PC-9 (cell line): ENCODE measurements around the gene FEM1C. TPM values are rescaled to one million over a fixed set of nuclear protein-coding genes. Genes with fewer than 3 reads are reported as not detected.

Experiments
- BruUV-seq: library from RNA; stranded (reverse); fragments of 400-500 nt; replicated peaks from 2 replicates; lab custom pipeline; 2021; lab: Mats Ljungman, UMichigan
- CTCF ChIA-PET: fragments of 300-600 bp; sonication (Branson Sonifier 250); formaldehyde crosslinking; loops from one replicate; lab custom pipeline; 2022; ENCODE audit warnings: antibody characterized with exemption; lab: Charles Lee
- POLR2A ChIA-PET: fragments of 300-600 bp; sonication (Branson Sonifier 250); formaldehyde crosslinking; loops from one replicate; lab custom pipeline; 2022; ENCODE audit warnings: antibody characterized with exemption; ENCODE audit not compliant: unreplicated experiment; lab: Charles Lee
- DNase-seq, 2 experiments: peaks; one replicate each; pipeline versions ENCODE4 v3.0.0 to v3.0.0-alpha.2; 2015 to 2022; ENCODE audit warnings: mixed read lengths in 1 of 2
- H2AFZ ChIP-seq: fragments of 200-600 bp; sonication (generic); 2 replicates; pipeline ENCODE4 v1.8.1; 2017; ENCODE audit warnings: antibody characterized with exemption
- H3F3A ChIP-seq: fragments of 200-600 bp; sonication (generic); 2 replicates; pipeline ENCODE4 v1.8.1; 2017; ENCODE audit warnings: antibody characterized with exemption, mild to moderate bottlenecking, low read depth; ENCODE audit not compliant: insufficient read depth
- H3K27ac ChIP-seq: fragments of 200-600 bp; sonication (generic); 2 replicates; pipeline ENCODE4 v1.6.1; 2016; ENCODE audit warnings: mixed run types
- H3K27me3 ChIP-seq: fragments of 200-600 bp; sonication (generic); 2 replicates; pipeline ENCODE4 v1.6.1; 2016; ENCODE audit warnings: low read depth, mixed run types; ENCODE audit not compliant: insufficient read depth
- H3K36me3 ChIP-seq: fragments of 200-600 bp; sonication (generic); 2 replicates; pipeline ENCODE4 v1.6.1; 2016; ENCODE audit warnings: low read depth, mixed run types
- H3K4me1 ChIP-seq: fragments of 200-600 bp; sonication (generic); replicated peaks from 2 replicates; pipeline ENCODE4 v1.6.1; 2016; ENCODE audit warnings: mixed run types; ENCODE audit not compliant: insufficient read depth
- H3K4me2 ChIP-seq: fragments of 200-600 bp; sonication (generic); 2 replicates; pipeline ENCODE4 v1.6.1; 2017; ENCODE audit warnings: mixed run types
- H3K4me3 ChIP-seq: fragments of 200-600 bp; sonication (generic); 2 replicates; pipeline ENCODE4 v1.6.1; 2016; ENCODE audit warnings: mixed run types
- H3K79me2 ChIP-seq: fragments of 200-600 bp; sonication (generic); 2 replicates; pipeline ENCODE4 v1.6.1; 2017; ENCODE audit warnings: low read depth, mixed run types
- H3K9me2 ChIP-seq: fragments of 200-600 bp; sonication (generic); 2 replicates; pipeline ENCODE4 v1.8.1; 2017; ENCODE audit warnings: mild to moderate bottlenecking; ENCODE audit not compliant: insufficient read depth
- H3K9me3 ChIP-seq: fragments of 200-600 bp; sonication (generic); 2 replicates; pipeline ENCODE4 v1.8.1; 2016; ENCODE audit warnings: low read depth; ENCODE audit not compliant: insufficient read depth
- H4K20me1 ChIP-seq: fragments of 200-600 bp; sonication (generic); 2 replicates; pipeline ENCODE4 v1.8.1; 2017; ENCODE audit not compliant: insufficient read depth
- CTCF ChIP-seq: fragments of 200-600 bp; sonication (generic); conservative IDR thresholded peaks from 2 replicates; pipeline ENCODE4 v1.6.1; 2017; ENCODE audit warnings: mixed run types, antibody characterized with exemption, mild to moderate bottlenecking, moderate library complexity
- EZH2 ChIP-seq: fragments of 200-600 bp; sonication (generic); IDR thresholded peaks from 2 replicates; pipeline ENCODE4 v1.8.0; 2017; ENCODE audit warnings: antibody characterized with exemption, low read depth
- intact Hi-C: fragments of 100-400 bp; cut with micrococcal nuclease; formaldehyde crosslinking; loops from one replicate; pipeline ENCODE4 v1.10.0; 2022; ENCODE audit not compliant: unreplicated experiment
- total RNA-seq: library from RNA; stranded (reverse); gene quantifications from 2 replicates; pipeline ENCODE4 v1.2.3, GENCODE V29; 2021

The FEM1C gene
- total RNA-seq, 1 experiment from 2014 or later = 15.9 TPM

DNA sequence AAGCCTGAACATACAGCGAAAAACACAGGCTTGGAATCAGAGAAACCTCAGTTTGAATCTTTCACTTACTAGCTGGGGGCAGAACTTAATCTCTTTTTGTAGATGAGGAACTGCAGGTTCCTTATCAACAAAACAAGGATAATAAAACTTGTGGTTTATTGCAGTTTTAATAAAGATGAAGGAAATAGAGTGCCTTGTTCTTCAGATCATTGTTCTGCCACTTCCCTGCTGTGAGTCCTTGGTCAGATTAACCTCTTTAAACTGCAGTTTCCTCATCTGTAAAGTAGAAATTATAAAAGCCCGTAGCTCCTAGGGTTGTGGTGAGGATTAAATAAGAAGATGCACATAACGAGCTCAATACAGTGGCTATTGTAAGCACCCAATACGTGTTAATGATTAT lies 57.4 kb downstream of the FEM1C start:
- no peaks in the 10 kb centered on the region for H4K20me1 ChIP-seq
- no peaks in the 10 kb centered on the region for H3K4me1 ChIP-seq
- peaks cover 3% of the 10 kb centered on the region; the same call in 1 of the 2 replicates for H3F3A ChIP-seq
- POLR2A ChIA-PET = no interaction called here
- no peak for TF ChIP-seq EZH2
- no peak for TF ChIP-seq CTCF
- no peak overlapping the region for H3K4me2 ChIP-seq
- CTCF ChIA-PET = no interaction called here
- H3K9me3 ChIP-seq = no peaks in the 10 kb centered on the region
- H3K27me3 ChIP-seq = no peaks in the 10 kb centered on the region
- no peak for DNase-seq
- no TSS peak for BruUV-seq
- no peaks in the 10 kb centered on the region for H3K36me3 ChIP-seq
- H3K27ac ChIP-seq = no peak overlapping the region
- H3K9me2 ChIP-seq = no peaks in the 10 kb centered on the region
- H3K79me2 ChIP-seq = no peaks in the 10 kb centered on the region
- intact Hi-C loops = no loop called here
- H2AFZ ChIP-seq = no peak overlapping the region
- H3K4me3 ChIP-seq = no peak overlapping the region

DNA sequence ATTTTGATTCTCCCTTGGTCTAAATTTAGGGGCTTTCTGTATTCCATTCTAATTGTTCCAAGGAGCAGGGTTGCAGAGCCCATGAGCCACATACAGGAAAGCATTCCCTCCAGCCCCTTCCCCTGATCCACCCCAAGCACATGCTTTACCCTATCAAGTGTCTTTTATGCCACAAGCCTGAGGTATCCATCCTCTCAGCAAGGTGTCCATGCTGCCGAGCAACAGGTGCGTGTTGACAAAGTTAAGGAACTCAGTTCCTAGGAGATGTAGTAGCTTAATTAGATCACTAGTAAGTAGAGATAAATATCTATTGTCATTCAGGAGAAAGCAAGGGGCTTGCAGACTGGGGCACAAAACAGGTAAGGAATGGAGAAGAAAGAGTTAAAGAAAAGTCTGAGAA lies 57.8 kb downstream of the FEM1C start:
- H4K20me1 ChIP-seq = no peaks in the 10 kb centered on the region
- H3K27me3 ChIP-seq = no peaks in the 10 kb centered on the region
- H3K4me2 ChIP-seq = no peak overlapping the region
- no peak overlapping the region for H3K27ac ChIP-seq
- BruUV-seq = no TSS peak
- H3K9me2 ChIP-seq = no peaks in the 10 kb centered on the region
- H3F3A ChIP-seq = peaks cover 3% of the 10 kb centered on the region; the same call in 1 of the 2 replicates
- ChIA-PET CTCF (no interaction called here), POLR2A (no interaction called here)
- no peaks in the 10 kb centered on the region for H3K9me3 ChIP-seq
- TF ChIP-seq CTCF = no peak
- no peak for TF ChIP-seq EZH2
- H3K36me3 ChIP-seq = no peaks in the 10 kb centered on the region
- no peak overlapping the region for H3K4me3 ChIP-seq
- H3K79me2 ChIP-seq = no peaks in the 10 kb centered on the region
- H3K4me1 ChIP-seq = no peaks in the 10 kb centered on the region
- no peak overlapping the region for H2AFZ ChIP-seq
- no peak for DNase-seq
- intact Hi-C loops = no loop called here

- no peaks in the 10 kb centered on the region for H3K9me3 ChIP-seq
- no peak for DNase-seq
- no peaks in the 10 kb centered on the region for H4K20me1 ChIP-seq
- TF ChIP-seq EZH2 (no peak), CTCF (no peak)
- H3K27me3 ChIP-seq = no peaks in the 10 kb centered on the region
- H3K4me2 ChIP-seq = no peak overlapping the region
- H3K36me3 ChIP-seq = no peaks in the 10 kb centered on the region
- no peaks in the 10 kb centered on the region for H3K4me1 ChIP-seq
- no peak overlapping the region for H2AFZ ChIP-seq
- no peaks in the 10 kb centered on the region for H3K9me2 ChIP-seq
- BruUV-seq = no TSS peak
- H3K27ac ChIP-seq = no peak overlapping the region
- no peaks in the 10 kb centered on the region for H3K79me2 ChIP-seq
- CTCF ChIA-PET = no interaction called here
- POLR2A ChIA-PET = no interaction called here
- no peak overlapping the region for H3K4me3 ChIP-seq
- intact Hi-C loops = no loop called here
- H3F3A ChIP-seq = peaks cover 3% of the 10 kb centered on the region; the same call in 1 of the 2 replicates
Observed at GRCh38 chr5:115484368-115484767, 60.2 kb downstream of the FEM1C start.
